HEK293T (cell line): ENCODE results near the gene KRT80.

Experiments
- CTCF ChIA-PET: fragments of 350-600 bp; formaldehyde crosslinking; extraction: SDS; loops from one replicate; lab custom pipeline; 2021; ENCODE audit warnings: antibody characterized with exemption, inconsistent platforms; lab: Yijun Ruan, JAX
- POLR2A ChIA-PET: fragments of 350-600 bp; formaldehyde crosslinking; extraction: SDS; loops from one replicate; lab custom pipeline; 2020; ENCODE audit warnings: antibody characterized with exemption, inconsistent platforms; lab: Yijun Ruan, JAX
- DNase-seq: peaks from one replicate; pipeline ENCODE4 v3.0.0; 2012; ENCODE audit warnings: mixed read lengths; ENCODE audit errors: extremely low spot score
- ARNT ChIP-seq: fragments of 450-650 bp; IDR thresholded peaks from 2 replicates; pipeline ENCODE4 v1.6.1; 2017; ENCODE audit warnings: mild to moderate bottlenecking
- BHLHE40 ChIP-seq: fragments of 450-650 bp; IDR thresholded peaks from 2 replicates; pipeline ENCODE4 v1.6.1; 2016; ENCODE audit warnings: mild to moderate bottlenecking, moderate library complexity, borderline replicate concordance
- CTBP1 ChIP-seq: fragments of 450-650 bp; IDR thresholded peaks from 2 replicates; pipeline ENCODE4 v1.6.1; 2016; ENCODE audit warnings: borderline replicate concordance
- ELF4 ChIP-seq: fragments of 450-650 bp; IDR thresholded peaks from 2 replicates; pipeline ENCODE4 v1.6.1; 2017; ENCODE audit warnings: antibody characterized with exemption
- FOXA1 ChIP-seq: fragments of 450-650 bp; IDR thresholded peaks from 2 replicates; pipeline ENCODE4 v1.6.1; 2016; ENCODE audit warnings: mild to moderate bottlenecking
- FOXK2 ChIP-seq: fragments of 450-650 bp; IDR thresholded peaks from 2 replicates; pipeline ENCODE4 v1.6.1; 2016; ENCODE audit warnings: mild to moderate bottlenecking
- FOXM1 ChIP-seq: fragments of 450-650 bp; IDR thresholded peaks from 2 replicates; pipeline ENCODE4 v1.6.1; 2017; ENCODE audit warnings: mild to moderate bottlenecking, borderline replicate concordance
- HDGF ChIP-seq: fragments of 450-650 bp; IDR thresholded peaks from 2 replicates; pipeline ENCODE4 v1.6.1; 2017; ENCODE audit warnings: antibody characterized with exemption, borderline replicate concordance
- L3MBTL2 ChIP-seq: fragments of 450-650 bp; conservative IDR thresholded peaks from 2 replicates; pipeline ENCODE4 v1.6.1; 2016; ENCODE audit warnings: mild to moderate bottlenecking
- LEF1 ChIP-seq: fragments of 450-650 bp; IDR thresholded peaks from 2 replicates; pipeline ENCODE4 v1.6.1; 2017; ENCODE audit warnings: mild to moderate bottlenecking, borderline replicate concordance
- NFRKB ChIP-seq: fragments of 450-650 bp; IDR thresholded peaks from 2 replicates; pipeline ENCODE4 v1.6.1; 2016; ENCODE audit warnings: mild to moderate bottlenecking, moderate library complexity
- SP1 ChIP-seq: fragments of 450-650 bp; IDR thresholded peaks from 2 replicates; pipeline ENCODE4 v1.6.1; 2017
- SUZ12 ChIP-seq: fragments of 450-650 bp; IDR thresholded peaks from 2 replicates; pipeline ENCODE4 v1.6.1; 2016; ENCODE audit warnings: mild to moderate bottlenecking
- TARDBP ChIP-seq: fragments of 450-650 bp; IDR thresholded peaks from 2 replicates; pipeline ENCODE4 v1.6.1; 2016
- ZNF384 ChIP-seq: fragments of 450-650 bp; IDR thresholded peaks from 2 replicates; pipeline ENCODE4 v1.6.1; 2016
- TF ChIP-seq, protein P1 (sequence below): fragments of 450-650 bp; IDR thresholded peaks from 2 replicates; pipeline ENCODE4 v1.6.1; 2016

The KRT80 gene

DNA sequence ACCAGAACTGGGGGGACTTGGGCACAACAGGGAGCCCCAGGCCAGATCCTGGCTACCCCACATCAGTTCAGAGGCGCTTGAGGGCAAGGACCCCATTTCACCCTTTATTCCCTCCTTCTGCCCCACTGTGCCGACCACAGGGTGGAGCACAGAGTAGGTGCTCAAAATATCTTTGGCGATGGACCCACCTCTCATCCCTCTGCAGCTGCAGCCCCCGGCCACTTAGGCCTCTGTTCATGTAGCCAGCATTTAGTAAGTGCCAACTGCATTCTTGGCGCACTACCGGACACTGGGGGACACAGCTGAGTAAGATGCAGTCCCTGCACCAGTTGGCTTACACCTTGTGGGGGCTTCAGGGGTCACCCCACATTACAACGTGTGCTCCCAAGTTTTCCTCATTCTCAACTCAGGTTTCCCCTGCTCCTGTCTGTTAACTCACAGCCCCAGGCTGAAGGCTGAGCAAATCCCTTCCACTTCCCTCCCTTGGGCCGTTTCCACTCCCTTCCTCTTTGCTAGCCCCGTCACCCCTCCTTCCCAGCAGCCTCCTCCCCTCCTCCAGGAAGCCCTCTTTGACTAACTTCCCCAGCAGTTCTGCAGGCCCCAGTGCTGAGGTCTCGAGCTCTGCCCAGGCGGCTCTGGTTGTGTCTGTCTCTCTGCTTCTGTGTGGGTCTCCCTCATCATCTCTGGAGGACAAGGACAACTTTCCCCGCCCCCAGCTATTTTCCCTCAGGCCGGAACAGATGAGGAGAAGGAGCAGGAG is 26.5 kb downstream of the KRT80 start:
- DNase-seq = no peak
- CTCF ChIA-PET = interaction anchor here (1.0 kb wide), 1 partner anchor 56 kb away, joined by 4 read pairs; no protein-coding TSS in a partner anchor
- TF ChIP-seq NFRKB = no peak
- no peak for TF ChIP-seq ARNT
- no peak for TF ChIP-seq TARDBP
- TF ChIP-seq FOXK2 = no peak
- TF ChIP-seq ELF4 = no peak
- TF ChIP-seq SUZ12 = no peak
- TF ChIP-seq SP1 = no peak
- TF ChIP-seq L3MBTL2 = no peak
- no peak for TF ChIP-seq LEF1
- TF ChIP-seq, protein P1, sequence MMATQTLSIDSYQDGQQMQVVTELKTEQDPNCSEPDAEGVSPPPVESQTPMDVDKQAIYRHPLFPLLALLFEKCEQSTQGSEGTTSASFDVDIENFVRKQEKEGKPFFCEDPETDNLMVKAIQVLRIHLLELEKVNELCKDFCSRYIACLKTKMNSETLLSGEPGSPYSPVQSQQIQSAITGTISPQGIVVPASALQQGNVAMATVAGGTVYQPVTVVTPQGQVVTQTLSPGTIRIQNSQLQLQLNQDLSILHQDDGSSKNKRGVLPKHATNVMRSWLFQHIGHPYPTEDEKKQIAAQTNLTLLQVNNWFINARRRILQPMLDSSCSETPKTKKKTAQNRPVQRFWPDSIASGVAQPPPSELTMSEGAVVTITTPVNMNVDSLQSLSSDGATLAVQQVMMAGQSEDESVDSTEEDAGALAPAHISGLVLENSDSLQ = no peak
- TF ChIP-seq CTBP1 = no peak
- TF ChIP-seq FOXA1 = no peak
- no peak for TF ChIP-seq ZNF384
- TF ChIP-seq FOXM1 = no peak
- TF ChIP-seq HDGF = no peak
- no peak for TF ChIP-seq BHLHE40
- POLR2A ChIA-PET = interaction anchor here (1.3 kb wide), 1 partner anchor 35 kb away, joined by 3 read pairs; no protein-coding TSS in a partner anchor

DNA sequence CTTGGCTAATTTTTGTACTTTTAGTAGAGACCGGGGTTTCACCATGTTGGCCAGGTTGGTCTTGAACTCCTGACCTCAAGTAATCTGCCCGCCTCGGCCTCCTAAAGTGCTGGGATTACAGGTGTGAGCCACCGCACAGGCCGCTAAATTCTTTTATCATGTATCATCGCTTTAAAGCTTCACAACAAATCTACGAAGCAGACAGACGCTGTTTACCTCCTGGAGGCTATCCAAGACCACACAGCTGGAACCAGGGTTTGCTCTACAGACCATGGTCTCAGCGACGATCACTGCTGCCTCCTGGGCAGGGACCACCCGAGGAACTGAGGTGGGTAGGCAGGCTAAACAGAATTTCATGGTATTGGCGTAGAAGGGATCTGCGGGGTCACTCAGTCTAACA is 27.2 kb downstream of the KRT80 start:
- CTCF ChIA-PET = no interaction called here
- no peak for TF ChIP-seq FOXK2
- no peak for TF ChIP-seq SP1
- no peak for TF ChIP-seq SUZ12
- no peak for TF ChIP-seq ELF4
- TF ChIP-seq CTBP1 = no peak
- TF ChIP-seq L3MBTL2 = no peak
- TF ChIP-seq BHLHE40 = no peak
- TF ChIP-seq LEF1 = no peak
- no peak for TF ChIP-seq NFRKB
- no peak for DNase-seq
- POLR2A ChIA-PET = interaction anchor here (1.3 kb wide), 1 partner anchor 36 kb away, joined by 3 read pairs; no protein-coding TSS in a partner anchor

DNA sequence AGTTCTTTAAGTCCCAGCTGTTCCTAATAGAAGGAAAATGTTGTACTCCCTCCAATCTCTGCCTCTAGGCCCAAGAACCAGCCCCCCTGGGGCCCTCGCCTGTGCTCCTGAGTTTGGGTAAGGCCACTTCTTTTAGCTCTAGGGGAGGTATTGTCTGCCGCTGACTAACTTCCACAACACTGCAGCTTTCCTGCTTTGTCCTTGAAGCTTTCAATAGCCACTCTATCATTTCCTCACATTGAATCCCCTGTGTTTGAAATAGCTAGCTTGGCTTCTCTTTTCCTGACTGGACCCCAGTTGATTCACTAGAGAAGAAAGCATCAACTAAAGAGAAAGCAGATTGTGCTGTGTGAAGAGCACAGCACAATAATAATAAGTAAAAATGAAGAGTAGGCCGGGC is 28.8 kb downstream of the KRT80 start:
- no peak for DNase-seq
- TF ChIP-seq ZNF384 (no peak), BHLHE40 (no peak), FOXK2 (no peak), L3MBTL2 (no peak), NFRKB (no peak), TARDBP (no peak), FOXM1 (no peak), FOXA1 (no peak), CTBP1 (no peak)
- TF ChIP-seq, protein P1 = no peak
- POLR2A ChIA-PET = no interaction called here
- CTCF ChIA-PET = no interaction called here

DNA sequence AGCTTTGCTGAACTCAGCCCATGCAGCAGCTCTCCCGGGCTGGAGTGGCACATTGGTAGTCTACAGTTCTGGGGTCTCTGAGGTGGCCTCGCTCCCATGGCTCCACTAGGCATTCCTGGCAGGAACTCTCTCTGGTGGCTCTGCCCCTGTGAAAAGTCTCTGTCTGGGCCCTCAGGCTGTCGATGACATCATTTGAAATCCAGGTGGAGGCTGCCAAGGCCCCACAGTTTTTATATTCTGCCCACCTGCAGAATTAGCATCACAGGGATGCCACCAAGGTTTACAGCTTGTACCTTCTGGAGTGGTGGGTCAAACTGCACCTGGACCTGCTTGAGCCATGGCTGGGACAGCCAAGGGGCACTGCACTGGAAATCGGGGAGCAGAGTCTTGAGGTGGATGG is 31.6 kb downstream of the KRT80 start:
- TF ChIP-seq FOXA1 = no peak
- no peak for TF ChIP-seq SP1
- TF ChIP-seq TARDBP = no peak
- no peak for TF ChIP-seq SUZ12
- TF ChIP-seq L3MBTL2 = no peak
- no peak for TF ChIP-seq ELF4
- TF ChIP-seq, protein P1 = no peak
- TF ChIP-seq HDGF = no peak
- no peak for DNase-seq
- ChIA-PET POLR2A (no interaction called here), CTCF (interaction anchor here (0.6 kb wide), 1 partner anchor 237 kb away, joined by 3 read pairs; no protein-coding TSS in a partner anchor)

DNA sequence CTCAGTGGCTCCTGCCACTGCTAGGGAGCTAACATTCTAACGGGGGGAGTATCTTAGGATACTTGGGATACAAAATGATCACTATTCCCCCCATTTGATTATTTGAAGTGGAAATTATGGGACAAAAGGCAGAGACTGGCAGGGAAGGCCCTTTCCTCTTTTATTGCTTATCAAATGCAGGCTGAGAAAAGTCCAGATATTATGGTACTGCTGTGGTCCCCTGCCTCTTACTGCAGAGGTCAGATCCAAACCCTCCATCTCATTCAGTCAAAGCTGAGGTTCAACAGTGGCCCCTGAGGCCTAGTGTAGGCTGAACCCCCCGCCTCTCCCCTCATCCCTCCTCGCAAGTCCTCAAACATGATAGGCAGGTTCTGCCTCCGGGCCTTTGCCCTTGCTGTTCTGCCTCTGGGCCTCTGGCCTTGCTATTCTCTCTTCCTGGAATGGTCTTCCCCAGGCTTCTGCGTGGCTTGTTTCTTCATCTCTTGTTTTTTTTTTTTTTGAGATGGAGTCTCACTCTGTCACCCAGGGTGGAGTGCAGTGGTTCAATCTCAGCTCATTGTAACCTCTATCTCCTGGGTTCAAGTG is 34.2 kb downstream of the KRT80 start:
- ChIA-PET POLR2A (no interaction called here), CTCF (interaction anchor here (0.6 to 3.1 kb wide), 7 partner anchors 14 to 829 kb away, joined by 4 to 20 read pairs (median 5); no protein-coding TSS in a partner anchor)
- DNase-seq = no peak
- no peak for TF ChIP-seq CTBP1
- TF ChIP-seq LEF1 = no peak
- TF ChIP-seq BHLHE40 = no peak
- TF ChIP-seq SUZ12 = no peak
- no peak for TF ChIP-seq HDGF
- no peak for TF ChIP-seq L3MBTL2
- TF ChIP-seq FOXM1 = no peak
- TF ChIP-seq ARNT = no peak
- TF ChIP-seq FOXA1 = no peak
- no peak for TF ChIP-seq TARDBP
- no peak for TF ChIP-seq ELF4
- no peak for TF ChIP-seq ZNF384
- TF ChIP-seq, protein P1 = no peak
- TF ChIP-seq FOXK2 = no peak
- TF ChIP-seq NFRKB = no peak
- no peak for TF ChIP-seq SP1
